Measurements from ENCODE around the gene SPSB4.
A peak's percentile ranks its signal among the peaks of the same experiment; 100 is the strongest.
"Not testable (repeated sequence)": the region's sequence is repeated elsewhere in the genome, so short reads cannot be mapped to it uniquely, and the experiment has no call there.

Gene SPSB4

DNA sequence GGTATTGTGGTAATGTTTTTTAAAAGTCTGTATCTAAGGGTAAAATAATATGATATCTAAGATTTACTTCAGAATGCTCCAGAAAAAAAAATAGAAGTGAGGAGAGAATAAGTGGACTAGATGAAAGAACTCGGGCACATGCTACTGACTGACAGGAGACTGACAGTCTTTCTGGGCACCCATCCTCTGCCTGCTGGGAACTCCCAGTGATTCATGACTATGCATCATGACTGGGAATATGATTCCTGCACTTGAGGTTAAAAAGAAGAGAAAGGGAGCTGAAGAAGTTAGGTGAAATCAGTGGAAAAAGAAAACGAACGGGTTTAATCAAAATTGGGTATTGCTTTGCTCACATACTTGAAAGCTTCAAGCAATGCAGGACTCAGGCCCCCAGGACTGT is 35.7 kb upstream of the SPSB4 start:
- ChIA-PET CTCF (interaction anchor here (1.8 kb wide), 1 partner anchor 90 kb away, joined by 4 read pairs; no protein-coding TSS in a partner anchor), POLR2A (no interaction called here)
- TF ChIP-seq, protein P1, sequence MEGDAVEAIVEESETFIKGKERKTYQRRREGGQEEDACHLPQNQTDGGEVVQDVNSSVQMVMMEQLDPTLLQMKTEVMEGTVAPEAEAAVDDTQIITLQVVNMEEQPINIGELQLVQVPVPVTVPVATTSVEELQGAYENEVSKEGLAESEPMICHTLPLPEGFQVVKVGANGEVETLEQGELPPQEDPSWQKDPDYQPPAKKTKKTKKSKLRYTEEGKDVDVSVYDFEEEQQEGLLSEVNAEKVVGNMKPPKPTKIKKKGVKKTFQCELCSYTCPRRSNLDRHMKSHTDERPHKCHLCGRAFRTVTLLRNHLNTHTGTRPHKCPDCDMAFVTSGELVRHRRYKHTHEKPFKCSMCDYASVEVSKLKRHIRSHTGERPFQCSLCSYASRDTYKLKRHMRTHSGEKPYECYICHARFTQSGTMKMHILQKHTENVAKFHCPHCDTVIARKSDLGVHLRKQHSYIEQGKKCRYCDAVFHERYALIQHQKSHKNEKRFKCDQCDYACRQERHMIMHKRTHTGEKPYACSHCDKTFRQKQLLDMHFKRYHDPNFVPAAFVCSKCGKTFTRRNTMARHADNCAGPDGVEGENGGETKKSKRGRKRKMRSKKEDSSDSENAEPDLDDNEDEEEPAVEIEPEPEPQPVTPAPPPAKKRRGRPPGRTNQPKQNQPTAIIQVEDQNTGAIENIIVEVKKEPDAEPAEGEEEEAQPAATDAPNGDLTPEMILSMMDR (IDR thresholded peaks at IDR 0.05; ENCODE audit: insufficient read depth, low read length, missing control alignments) = no peak
- no peak for DNase-seq (ENCODE audit: low read depth, low spot score)
- H3K4me3 ChIP-seq (ENCODE audit: low read depth, low read length) = no peak overlapping the region

DNA sequence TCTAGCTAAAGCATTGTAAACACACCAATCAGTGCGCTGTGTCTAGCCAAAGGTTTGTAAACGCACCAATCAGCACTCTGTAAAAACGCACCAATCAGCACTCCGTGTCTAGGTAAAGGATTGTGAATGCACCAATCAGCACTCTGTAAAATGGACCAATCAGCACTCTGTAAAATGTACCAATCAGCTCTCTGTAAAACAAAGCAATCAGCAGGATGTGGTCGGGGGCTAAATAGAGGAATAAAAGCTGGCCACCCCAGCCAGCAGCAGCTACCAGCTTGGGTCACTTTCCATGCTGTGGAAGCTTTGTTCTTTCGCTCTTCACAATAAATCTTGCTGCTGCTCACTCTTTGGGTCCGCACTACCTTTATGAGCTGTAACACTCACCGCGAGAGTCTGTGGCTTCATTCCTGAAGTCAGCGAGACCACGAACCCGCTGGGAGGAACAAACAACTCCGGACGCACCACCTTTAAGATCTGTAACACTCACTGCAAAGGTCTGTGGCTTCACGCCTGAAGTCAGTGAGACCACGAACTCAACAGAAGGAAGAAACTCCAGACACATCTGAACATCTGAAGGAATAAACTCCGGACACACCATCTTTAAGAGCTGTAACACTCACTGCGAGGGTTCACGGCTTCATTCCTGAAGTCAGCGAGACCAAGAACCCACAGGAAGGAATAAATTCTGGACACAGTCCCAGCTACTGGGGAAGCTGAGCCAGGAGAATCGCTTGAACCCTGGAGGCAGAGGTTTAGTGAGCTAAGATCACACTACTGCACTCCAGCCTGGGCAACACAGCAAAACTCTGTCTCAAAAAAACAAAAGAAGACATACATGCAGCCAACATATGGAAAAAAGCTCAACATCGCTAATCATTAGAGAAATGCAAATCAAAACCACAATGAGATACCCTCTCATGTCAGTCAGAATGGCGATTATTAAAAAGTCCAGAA is 33.5 kb upstream of the SPSB4 start:
- CTCF ChIA-PET, POLR2A ChIA-PET: not testable (repeated sequence)

DNA sequence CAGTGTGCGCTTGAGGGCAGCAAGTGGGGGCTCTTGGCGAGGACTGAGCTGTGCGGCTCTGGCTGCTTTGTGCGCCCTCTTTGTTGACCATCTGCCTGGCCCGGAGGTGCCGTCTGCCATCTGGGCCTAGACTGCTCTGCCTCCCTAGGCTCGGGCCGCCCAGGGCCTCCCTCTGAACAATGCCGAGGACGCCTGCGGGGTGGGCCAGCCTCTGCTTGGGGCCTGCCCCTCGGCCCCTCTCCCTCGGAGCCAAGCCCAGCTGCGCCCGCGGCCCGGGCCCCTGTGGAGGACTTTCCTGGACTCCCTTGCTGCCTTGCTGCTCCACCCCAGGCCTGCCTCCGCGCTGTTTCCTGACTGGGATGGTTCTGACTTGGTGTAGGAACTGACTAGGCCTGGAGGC is 31.9 kb upstream of the SPSB4 start:
- CTCF ChIA-PET = no interaction called here
- no peak for DNase-seq (ENCODE audit: low read depth, low spot score)

More for the DNA sequence above, 33.5 kb upstream of the SPSB4 start:
- DNase-seq (ENCODE audit: low read depth, low spot score); H3K4me3 ChIP-seq (ENCODE audit: low read depth, low read length): not testable (repeated sequence)

DNA sequence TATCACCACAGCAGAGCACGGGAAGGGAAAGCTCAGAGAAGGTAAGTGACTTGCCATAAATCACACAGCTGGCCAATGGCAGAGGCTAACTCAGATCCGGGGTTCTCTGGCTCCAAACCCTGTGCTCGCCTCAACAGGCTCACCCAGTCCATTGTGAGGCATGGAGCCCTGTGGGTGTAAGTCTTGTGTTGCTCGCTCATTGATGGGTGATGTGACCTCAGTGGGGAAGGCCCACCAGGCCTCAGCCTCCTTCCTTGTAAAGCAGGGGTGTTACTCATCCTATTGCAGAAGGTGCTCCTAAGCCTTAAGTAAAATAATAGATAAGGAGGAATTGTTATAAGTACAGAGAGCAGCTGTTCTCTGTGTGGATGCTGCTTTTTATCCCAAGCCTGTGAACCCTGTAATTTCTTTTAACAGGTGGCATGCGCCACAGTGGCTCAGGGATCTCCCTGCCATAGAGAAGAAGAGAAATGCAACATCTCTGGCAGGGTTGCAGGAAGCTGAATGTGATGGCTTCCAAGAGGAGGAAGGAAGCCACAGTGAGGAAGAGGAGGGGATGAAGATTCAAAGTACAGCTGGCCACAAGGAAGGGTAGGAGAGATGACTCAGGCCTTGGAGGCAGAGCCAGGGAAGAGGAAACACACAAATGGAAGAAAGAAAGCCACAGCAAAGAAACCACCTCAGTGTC is 30.9 kb upstream of the SPSB4 start:
- TF ChIP-seq, protein P1 (IDR thresholded peaks at IDR 0.05; ENCODE audit: insufficient read depth, low read length, missing control alignments) = no peak
- H3K4me3 ChIP-seq (ENCODE audit: low read depth, low read length) = no peak overlapping the region
- no peak for DNase-seq (ENCODE audit: low read depth, low spot score)
- CTCF ChIA-PET = interaction anchor here (1.0 kb wide), 3 partner anchors 9 to 20 kb away, joined by 3 to 4 read pairs (median 4); no protein-coding TSS in a partner anchor
- POLR2A ChIA-PET = no interaction called here

More for the DNA sequence above, 31.9 kb upstream of the SPSB4 start:
- H3K4me3 ChIP-seq (ENCODE audit: low read depth, low read length) = no peak overlapping the region
- POLR2A ChIA-PET = no interaction called here
- TF ChIP-seq, protein P1 (IDR thresholded peaks at IDR 0.05; ENCODE audit: insufficient read depth, low read length, missing control alignments) = no peak

DNA sequence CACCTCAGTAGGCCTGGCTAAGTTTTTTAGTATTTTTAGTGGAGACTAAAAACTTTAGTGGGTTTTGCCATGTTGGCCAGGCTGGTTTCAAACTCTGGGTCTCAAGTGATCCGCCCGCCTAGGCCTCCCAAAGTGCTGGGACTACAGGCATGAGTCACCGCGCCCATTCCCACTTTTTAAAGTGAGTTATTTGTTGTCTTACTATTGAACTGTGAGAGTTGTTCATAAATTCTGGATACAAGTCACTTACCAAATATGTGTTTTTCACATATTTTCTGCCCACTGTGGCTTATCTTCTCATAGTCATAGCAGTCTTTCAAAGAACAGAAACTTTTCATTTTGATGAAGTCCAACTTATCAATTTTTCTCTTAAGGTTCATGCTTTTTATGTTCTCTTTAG is 29.9 kb upstream of the SPSB4 start:
- H3K4me3 ChIP-seq (ENCODE audit: low read depth, low read length) = no peak overlapping the region
- CTCF ChIA-PET = interaction anchor here (1.0 kb wide), 1 partner anchor 10 kb away, joined by 4 read pairs; no protein-coding TSS in a partner anchor
- POLR2A ChIA-PET = no interaction called here
- TF ChIP-seq, protein P1 (IDR thresholded peaks at IDR 0.05; ENCODE audit: insufficient read depth, low read length, missing control alignments) = no peak
- DNase-seq (ENCODE audit: low read depth, low spot score) = peak; percentile 5

DNA sequence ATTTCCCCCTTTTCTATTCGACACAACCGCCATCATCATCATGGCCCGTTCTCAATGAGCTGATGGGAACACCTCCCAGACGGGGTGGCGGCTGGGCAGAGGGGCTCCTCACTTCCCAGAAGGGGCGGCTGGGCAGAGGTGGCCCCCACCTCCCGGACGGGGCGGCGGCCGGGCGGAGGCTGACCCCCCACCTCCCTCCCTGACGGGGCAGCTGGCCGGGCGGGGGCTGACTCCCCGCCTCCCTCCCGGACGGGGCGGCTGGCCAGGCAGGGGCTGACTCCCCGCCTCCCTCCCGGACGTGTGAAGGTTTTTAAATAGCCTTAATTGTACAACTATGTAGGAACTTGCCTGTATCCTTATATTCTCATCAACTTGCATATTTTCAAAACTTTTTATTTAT is 20.9 kb upstream of the SPSB4 start:
- no peak for DNase-seq (ENCODE audit: low read depth, low spot score)
- CTCF ChIA-PET = no interaction called here
- TF ChIP-seq, protein P1 (IDR thresholded peaks at IDR 0.05; ENCODE audit: insufficient read depth, low read length, missing control alignments) = no peak
- H3K4me3 ChIP-seq (ENCODE audit: low read depth, low read length) = no peak overlapping the region
- POLR2A ChIA-PET = no interaction called here

Measured in AG04449 (cell line).